GM13977 (cell line): ENCODE results near the gene SKAP1.

Experiments used
- DNase-seq: peaks from one replicate; pipeline ENCODE4 v3.0.0; 2012; ENCODE audit warnings: low spot score
- in situ Hi-C: fragments of 300-500 bp; cut with MboI; formaldehyde crosslinking; loops from one replicate; pipeline ENCODE4 v1.12.0; 2022; ENCODE audit warnings: low sequenced_read_pairs, low pct_unique_long_range_greater_than_20kb, mixed read lengths, inconsistent platforms; ENCODE audit not compliant: unreplicated experiment
- TF ChIP-seq, protein P1 (sequence below): IDR thresholded peaks from 2 replicates; pipeline ENCODE4 v1.5.1; 2012; ENCODE audit warnings: mild to moderate bottlenecking, control low read depth; ENCODE audit not compliant: insufficient read depth; ENCODE audit errors: extremely low read depth, missing control alignments

Gene SKAP1

DNA sequence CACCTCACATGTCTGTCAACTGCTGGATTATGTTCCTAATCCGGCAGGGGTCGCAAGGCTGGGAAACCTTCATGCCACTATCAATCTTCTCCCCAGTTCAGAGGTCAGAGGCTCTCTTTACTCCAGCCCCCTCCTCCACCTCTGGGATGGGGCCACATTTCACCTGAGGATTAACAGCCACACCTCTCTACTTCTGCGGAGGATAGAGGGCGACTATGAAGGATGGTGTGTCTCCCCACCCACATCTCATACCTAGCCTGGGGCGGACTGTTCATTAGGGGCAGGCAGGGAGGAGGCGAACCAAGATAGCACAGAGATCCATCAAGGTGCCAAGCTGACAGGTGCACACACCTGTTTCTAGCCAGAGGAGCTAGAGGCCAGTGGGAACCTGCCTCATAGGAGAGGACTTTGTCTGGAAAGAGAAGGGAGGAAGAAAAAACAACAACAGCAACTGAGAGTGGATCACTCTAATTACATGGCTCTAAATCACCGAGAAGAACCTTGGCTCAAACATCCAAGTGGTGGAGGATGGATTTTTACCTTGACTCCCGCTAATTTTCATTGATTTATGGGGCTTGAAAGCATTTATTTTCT, 41.9 kb upstream of the SKAP1 start:
- DNase-seq: no peak
- TF ChIP-seq, protein P1, sequence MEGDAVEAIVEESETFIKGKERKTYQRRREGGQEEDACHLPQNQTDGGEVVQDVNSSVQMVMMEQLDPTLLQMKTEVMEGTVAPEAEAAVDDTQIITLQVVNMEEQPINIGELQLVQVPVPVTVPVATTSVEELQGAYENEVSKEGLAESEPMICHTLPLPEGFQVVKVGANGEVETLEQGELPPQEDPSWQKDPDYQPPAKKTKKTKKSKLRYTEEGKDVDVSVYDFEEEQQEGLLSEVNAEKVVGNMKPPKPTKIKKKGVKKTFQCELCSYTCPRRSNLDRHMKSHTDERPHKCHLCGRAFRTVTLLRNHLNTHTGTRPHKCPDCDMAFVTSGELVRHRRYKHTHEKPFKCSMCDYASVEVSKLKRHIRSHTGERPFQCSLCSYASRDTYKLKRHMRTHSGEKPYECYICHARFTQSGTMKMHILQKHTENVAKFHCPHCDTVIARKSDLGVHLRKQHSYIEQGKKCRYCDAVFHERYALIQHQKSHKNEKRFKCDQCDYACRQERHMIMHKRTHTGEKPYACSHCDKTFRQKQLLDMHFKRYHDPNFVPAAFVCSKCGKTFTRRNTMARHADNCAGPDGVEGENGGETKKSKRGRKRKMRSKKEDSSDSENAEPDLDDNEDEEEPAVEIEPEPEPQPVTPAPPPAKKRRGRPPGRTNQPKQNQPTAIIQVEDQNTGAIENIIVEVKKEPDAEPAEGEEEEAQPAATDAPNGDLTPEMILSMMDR: no peak
- in situ Hi-C loops: no loop called here

DNA sequence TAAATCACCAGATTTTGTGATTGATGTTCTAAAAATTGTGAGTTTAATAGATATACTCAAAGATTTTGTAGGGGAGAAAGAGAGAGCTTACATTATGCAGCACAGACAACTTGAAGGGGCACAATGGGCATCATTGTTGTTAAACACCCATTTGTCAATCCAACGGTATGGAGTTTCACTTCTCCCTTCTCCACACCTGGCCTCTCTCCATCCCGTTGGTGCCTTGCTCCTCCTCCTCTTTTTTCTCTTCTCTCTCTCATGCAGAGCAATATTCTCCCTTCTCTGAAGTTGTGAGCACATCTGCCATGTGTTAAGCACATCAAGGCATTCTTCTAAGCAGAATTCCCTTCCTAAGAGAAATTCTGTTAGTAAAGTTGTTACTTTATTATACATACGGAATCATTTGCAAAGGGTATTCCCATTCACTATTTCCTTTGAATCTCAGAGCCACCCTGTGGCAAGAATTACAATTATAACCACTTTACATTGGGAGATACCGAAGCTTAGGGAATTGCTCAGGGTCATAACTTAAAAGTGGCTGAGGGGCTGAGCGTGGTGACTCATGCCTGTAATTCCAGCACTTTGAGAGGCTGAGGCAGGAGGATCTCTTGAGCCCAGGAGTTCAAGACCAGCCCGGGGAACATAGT, 40.5 kb upstream of the SKAP1 start:
- TF ChIP-seq, protein P1: no peak
- DNase-seq: no peak
- in situ Hi-C loops: no loop called here

DNA sequence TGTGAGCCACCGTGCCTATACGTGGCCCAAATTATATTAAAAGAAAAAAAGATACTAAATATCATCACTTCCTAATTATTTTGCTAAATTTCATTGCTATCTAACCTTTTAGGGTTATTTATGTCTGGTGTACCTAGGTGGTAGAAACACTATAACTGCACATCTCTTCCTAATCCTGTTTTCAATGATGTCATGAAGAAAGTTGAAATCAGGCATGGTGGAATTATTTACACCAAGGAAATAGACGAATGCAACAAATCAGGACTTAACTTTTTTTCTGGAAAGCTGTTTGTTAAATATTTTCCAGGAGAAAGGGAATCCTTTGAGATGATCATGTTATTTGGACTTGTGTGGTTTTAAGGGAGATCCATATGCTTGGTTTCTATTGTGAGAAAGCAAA, 39.2 kb upstream of the SKAP1 start:
- no peak for DNase-seq
- in situ Hi-C loops: no loop called here
- TF ChIP-seq, protein P1: no peak

DNA sequence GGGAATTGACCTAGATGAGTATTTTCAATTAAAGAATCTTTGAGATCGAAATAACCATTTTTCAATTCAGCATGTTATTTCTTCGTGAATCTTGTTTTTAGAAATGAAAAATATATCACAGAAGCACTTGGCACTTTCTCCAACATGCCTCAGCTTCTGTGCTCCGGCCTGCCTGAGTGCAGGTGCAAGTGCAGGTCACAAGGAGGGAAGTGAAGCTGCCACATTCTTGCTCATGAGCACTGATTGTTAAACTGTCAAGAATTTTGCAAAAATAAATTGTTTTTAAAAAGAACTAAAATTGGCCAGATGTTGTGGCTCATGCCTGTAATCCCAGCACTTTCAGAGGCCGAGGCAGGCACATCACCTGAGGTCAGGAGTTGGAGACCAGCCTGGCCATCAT, 38.3 kb upstream of the SKAP1 start:
- in situ Hi-C loops: no loop called here
- TF ChIP-seq, protein P1: no peak

DNA sequence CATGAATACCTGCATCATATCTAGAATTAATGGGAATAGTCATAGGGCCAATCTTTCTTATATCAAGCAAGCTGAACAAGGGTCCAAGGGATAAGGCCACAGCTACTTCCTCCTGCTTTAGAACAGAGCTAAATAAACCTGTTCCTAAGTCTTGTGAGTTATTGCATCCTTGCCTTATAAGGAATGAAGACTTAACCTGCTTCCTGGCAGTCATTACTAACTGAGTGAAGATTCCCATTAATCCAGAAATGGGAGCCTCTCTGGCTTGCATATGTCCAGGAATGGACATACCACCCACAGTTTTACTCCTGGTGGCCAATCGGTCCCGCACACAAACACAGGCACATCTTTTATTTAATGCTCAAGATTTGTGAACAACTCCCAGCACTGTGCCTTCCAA, 35.9 kb upstream of the SKAP1 start:
- in situ Hi-C loops: no loop called here
- TF ChIP-seq, protein P1: no peak
- DNase-seq: no peak

More for the DNA sequence above, 38.3 kb upstream of the SKAP1 start:
- DNase-seq: no peak

DNA sequence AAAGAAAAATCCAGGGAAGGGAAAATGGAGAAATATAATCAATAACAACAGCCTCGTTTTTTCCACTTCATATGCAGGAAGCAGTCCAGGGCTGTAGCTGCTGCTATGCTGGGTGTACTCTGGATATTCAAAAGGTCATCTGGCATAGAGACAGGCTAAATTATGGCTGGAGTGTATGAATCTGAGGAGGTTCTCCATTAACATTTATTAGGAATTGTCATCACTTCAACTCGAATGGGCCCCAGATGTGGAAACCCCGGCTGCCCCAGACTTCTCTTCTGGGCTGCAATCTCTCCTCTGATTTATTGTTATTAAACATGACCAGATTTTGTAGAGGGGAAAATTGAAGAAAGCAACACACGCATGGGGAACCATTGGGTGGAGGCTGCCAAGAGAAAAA, 33.5 kb upstream of the SKAP1 start:
- no peak for DNase-seq
- TF ChIP-seq, protein P1: no peak
- in situ Hi-C loops: no loop called here
